ENCODE results near the gene POLA2.

Gene POLA2, protein sequence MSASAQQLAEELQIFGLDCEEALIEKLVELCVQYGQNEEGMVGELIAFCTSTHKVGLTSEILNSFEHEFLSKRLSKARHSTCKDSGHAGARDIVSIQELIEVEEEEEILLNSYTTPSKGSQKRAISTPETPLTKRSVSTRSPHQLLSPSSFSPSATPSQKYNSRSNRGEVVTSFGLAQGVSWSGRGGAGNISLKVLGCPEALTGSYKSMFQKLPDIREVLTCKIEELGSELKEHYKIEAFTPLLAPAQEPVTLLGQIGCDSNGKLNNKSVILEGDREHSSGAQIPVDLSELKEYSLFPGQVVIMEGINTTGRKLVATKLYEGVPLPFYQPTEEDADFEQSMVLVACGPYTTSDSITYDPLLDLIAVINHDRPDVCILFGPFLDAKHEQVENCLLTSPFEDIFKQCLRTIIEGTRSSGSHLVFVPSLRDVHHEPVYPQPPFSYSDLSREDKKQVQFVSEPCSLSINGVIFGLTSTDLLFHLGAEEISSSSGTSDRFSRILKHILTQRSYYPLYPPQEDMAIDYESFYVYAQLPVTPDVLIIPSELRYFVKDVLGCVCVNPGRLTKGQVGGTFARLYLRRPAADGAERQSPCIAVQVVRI

DNA sequence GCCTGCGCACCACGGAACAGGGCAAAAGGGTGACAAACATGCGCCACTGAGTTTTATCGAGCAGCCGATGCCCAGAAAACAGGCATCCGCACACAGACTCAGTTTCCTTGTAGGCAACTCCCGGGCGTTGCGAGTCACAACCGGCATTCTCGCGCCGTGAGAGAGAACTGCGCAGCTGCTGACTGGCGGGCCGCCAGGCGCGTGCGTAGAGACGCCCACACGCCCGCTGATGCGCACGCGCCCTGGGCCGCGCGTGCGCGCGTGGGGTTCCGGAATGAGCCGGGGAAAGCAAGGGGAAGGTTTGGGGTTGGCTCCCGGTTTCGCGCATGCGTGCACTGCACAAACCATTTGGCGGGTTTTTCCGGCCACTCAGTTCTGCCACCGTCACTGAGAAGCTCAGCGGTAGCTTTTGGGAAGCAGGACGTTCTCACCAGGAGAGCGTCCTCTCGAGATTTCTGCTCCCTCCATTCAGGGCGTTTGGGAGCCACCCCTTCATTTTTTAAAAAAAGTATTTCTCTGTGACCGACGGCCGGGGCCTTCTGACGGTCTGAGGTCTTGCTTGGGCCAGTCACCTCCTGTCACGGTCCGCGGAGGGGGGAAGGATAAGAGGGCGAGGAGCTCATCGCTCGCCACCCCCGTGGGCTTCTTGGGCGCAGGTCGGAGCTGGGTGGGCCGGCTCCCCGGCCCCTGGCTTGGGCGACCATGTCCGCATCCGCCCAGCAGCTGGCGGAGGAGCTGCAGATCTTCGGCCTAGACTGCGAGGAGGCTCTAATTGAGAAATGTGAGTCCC is at the start of gene POLA2:
Gene POLA2 (plus strand): TSS at position 372 of the 790 bp plus-strand sequence. CDS start 331 bp downstream, at position 703.
- peak; percentile 97 to 99 for DNase-seq (ENCODE audit: low read depth in 1 of 2, low spot score in 1 of 2)
- in situ Hi-C loops (cut with HindIII; ENCODE audit: low pct_unique_long_range_greater_than_20kb, low sequenced_read_pairs): no loop called here
- TF ChIP-seq JUND (IDR thresholded peaks at IDR 0.05; ENCODE audit: low read depth): no peak

DNA sequence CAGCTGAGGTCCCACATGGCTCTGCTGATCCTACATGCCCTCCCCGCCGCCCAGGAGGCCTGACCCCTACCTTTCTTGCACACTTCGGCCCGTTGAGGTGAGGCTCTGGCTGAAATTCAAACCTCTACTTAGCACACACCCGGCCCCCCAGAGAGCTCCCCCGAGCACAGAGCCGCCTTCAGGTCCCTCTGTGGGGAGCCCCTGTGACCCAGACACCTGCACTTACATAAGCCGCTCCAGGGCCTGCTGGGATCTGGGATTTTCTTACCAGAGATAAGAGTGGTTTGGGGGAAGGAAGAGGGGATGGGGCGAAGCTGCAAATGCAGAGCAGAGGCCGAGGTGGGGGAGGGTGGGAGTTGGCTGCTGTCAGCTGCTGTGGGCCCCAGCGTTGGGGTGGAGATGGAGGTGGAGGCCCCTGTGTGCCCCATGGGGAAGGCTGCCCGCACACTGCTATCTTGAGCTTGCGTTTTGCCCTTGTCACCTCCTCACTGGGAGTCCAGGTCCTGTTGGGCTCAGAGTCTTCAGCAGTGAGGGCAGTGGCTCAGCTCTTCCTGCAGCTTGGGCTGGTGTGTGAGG is 49.4 kb upstream of the POLA2 start:
- no peak for TF ChIP-seq JUND (IDR thresholded peaks at IDR 0.05; ENCODE audit: low read depth)
- in situ Hi-C loops (cut with HindIII; ENCODE audit: low pct_unique_long_range_greater_than_20kb, low sequenced_read_pairs): no loop called here
- DNase-seq (ENCODE audit: low read depth in 1 of 2, low spot score in 1 of 2): no peak

DNA sequence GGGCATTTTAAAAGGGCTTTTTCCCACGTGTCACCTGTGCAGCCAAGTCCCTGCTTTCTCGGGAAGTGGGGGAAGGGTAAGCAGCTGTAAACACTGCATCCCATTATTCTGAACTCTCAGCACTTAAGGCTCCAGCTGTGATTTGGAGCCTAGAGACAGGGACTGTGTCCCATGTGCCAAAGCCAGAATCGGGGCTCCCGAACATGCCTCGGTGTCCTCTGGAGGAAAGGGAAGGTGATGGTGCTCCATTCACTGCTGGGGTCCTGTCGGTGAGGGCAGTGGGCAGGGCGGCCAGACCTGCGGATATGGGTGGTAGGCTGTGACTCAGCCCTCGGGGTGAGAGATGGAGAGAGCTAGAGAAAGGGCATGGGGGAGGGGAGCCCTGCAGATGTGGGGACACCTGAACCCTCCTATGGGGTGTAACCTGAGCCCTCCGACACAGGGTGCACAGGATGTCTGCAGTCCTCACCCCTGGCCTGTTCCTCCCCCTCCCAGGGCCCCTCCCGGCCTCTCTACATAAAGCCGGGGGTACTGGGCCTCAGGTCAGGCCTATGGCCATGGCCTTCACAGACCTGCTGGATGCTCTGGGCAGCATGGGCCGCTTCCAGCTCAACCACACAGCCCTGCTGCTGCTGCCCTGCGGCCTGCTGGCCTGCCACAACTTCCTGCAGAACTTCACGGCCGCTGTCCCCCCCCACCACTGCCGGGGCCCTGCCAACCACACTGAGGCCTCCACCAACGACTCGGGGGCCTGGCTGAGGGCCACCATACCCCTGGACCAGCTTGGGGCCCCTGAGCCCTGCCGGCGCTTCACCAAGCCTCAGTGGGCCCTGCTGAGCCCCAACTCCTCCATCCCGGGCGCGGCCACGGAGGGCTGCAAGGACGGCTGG is 48.2 kb upstream of the POLA2 start:
- DNase-seq (ENCODE audit: low read depth in 1 of 2, low spot score in 1 of 2): no peak
- in situ Hi-C loops (cut with HindIII; ENCODE audit: low pct_unique_long_range_greater_than_20kb, low sequenced_read_pairs): no loop called here
- TF ChIP-seq JUND (IDR thresholded peaks at IDR 0.05; ENCODE audit: low read depth): no peak

GRCh38 chr11:65214212-65214845 is 47.4 kb upstream of the POLA2 start:
- in situ Hi-C loops (cut with HindIII; ENCODE audit: low pct_unique_long_range_greater_than_20kb, low sequenced_read_pairs): no loop called here
- no peak for TF ChIP-seq JUND (IDR thresholded peaks at IDR 0.05; ENCODE audit: low read depth)
- no peak for DNase-seq (ENCODE audit: low read depth in 1 of 2, low spot score in 1 of 2)

- in situ Hi-C loops (cut with HindIII; ENCODE audit: low pct_unique_long_range_greater_than_20kb, low sequenced_read_pairs): no loop called here
- TF ChIP-seq JUND (IDR thresholded peaks at IDR 0.05; ENCODE audit: low read depth): no peak
- no peak for DNase-seq (ENCODE audit: low read depth in 1 of 2, low spot score in 1 of 2)
These were observed 46.2 kb upstream of the POLA2 start for GRCh38 chr11:65215441-65216076.

DNA sequence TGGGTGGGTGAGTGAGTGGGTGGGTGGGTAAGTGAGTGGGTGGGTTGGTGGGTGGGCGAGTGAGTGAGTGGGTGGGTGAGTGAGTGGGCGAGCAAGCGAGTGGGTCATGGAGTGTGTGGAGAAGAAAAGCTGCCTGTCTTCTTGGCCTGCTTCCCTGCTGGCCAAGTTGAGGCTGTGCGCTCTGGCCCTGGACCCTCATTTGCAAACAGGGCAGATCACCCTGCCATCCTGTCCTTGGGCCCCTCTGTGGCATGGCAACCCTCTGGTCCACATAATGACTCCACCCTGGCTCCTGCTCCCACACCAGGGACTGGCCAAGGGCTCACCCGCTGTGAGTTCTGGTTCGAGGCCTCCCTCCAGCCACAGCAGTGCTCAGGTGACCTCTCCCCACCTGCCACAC is 44.9 kb upstream of the POLA2 start:
- in situ Hi-C loops (cut with HindIII; ENCODE audit: low pct_unique_long_range_greater_than_20kb, low sequenced_read_pairs): no loop called here
- DNase-seq (ENCODE audit: low read depth in 1 of 2, low spot score in 1 of 2): no peak
- TF ChIP-seq JUND (IDR thresholded peaks at IDR 0.05; ENCODE audit: low read depth): no peak

GRCh38 chr11:65217441-65218423 is 44.0 kb upstream of the POLA2 start:
- in situ Hi-C loops (cut with HindIII; ENCODE audit: low pct_unique_long_range_greater_than_20kb, low sequenced_read_pairs): no loop called here
- no peak for DNase-seq (ENCODE audit: low read depth in 1 of 2, low spot score in 1 of 2)
- TF ChIP-seq JUND (IDR thresholded peaks at IDR 0.05; ENCODE audit: low read depth): no peak

DNA sequence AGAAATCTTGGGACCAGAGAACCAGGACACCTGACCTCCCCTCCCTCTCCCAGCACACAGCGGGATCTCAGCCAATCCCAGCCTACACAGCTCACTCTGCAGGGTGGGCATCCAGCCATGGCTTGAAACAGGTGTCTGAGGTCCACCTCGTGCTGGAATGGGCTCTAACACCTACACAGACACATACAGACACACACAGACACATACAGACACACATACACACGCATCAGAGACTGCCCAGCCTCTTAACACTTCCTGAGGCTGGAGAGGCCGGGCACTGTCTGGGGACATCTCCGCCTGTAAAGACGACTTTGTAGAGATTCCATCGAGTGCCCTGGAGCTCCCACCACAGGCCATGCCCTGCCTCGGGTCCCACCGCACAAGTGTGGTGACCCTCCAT is 43.3 kb upstream of the POLA2 start:
- DNase-seq (ENCODE audit: low read depth in 1 of 2, low spot score in 1 of 2): no peak
- no peak for TF ChIP-seq JUND (IDR thresholded peaks at IDR 0.05; ENCODE audit: low read depth)
- in situ Hi-C loops (cut with HindIII; ENCODE audit: low pct_unique_long_range_greater_than_20kb, low sequenced_read_pairs): no loop called here

DNA sequence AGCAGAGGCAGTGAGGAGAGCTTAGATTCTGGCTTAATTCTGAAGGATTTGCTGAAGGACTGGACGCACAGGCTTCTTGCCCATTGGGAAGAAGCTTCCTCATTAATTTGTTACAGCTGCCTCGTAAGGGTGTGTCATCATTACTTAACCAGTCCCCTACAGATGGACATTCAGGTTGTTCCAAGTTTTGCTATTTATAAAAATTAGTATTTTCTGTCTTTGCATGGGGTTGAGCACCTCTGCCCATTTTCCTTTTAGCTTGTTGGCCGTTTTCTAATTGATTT is 41.9 kb upstream of the POLA2 start:
- no peak for DNase-seq (ENCODE audit: low read depth in 1 of 2, low spot score in 1 of 2)
- no peak for TF ChIP-seq JUND (IDR thresholded peaks at IDR 0.05; ENCODE audit: low read depth)
- in situ Hi-C loops (cut with HindIII; ENCODE audit: low pct_unique_long_range_greater_than_20kb, low sequenced_read_pairs): no loop called here

GRCh38 chr11:65221026-65221425 is 40.7 kb upstream of the POLA2 start:
- in situ Hi-C loops (cut with HindIII; ENCODE audit: low pct_unique_long_range_greater_than_20kb, low sequenced_read_pairs): no loop called here
- DNase-seq (ENCODE audit: low read depth in 1 of 2, low spot score in 1 of 2): no peak
- TF ChIP-seq JUND (IDR thresholded peaks at IDR 0.05; ENCODE audit: low read depth): no peak
